Endothelial cell of umbilical vein (primary cell): ENCODE results near the gene THSD4. TPM values are rescaled to one million over a fixed set of nuclear protein-coding genes. Genes with fewer than 3 reads are reported as not detected.

Experiments
- BruUV-seq: library from RNA; stranded (reverse); fragments of 400-500 nt; replicated peaks from 2 replicates; lab custom pipeline; 2021; lab: Mats Ljungman, UMichigan
- CTCF ChIA-PET: fragments of 300-600, 350-600 bp; sonication (Branson Sonifier 250); formaldehyde crosslinking; loops from one replicate; lab custom pipeline; 2021; ENCODE audit warnings: antibody characterized with exemption, inconsistent platforms; lab: Charles Lee
- POLR2A ChIA-PET: fragments of 300-600, 350-600 bp; sonication (Branson Sonifier 250); formaldehyde crosslinking; loops from one replicate; lab custom pipeline; 2021; ENCODE audit warnings: antibody characterized with exemption, inconsistent platforms; lab: Charles Lee
- DNase-seq: peaks from one replicate; pipeline ENCODE4 v3.0.0-alpha.2; 2011; ENCODE audit warnings: low read depth, low spot score
- FAIRE-seq: peaks from 2 replicates; lab custom pipeline; 2011; peaks lifted over from hg19 to GRCh38; lab: Jason Lieb, UNC
- H2AFZ ChIP-seq: 2 replicates; pipeline ENCODE4 v1.6.0; 2012; ENCODE audit warnings: low read depth, low read length, control low read depth, inconsistent platforms
- H3K27ac ChIP-seq: 2 replicates; pipeline ENCODE4 v1.5.1; 2011; ENCODE audit warnings: low read depth, mild to moderate bottlenecking, control low read depth, low read length, moderate library complexity; ENCODE audit not compliant: insufficient read depth
- H3K27me3 ChIP-seq, 2 experiments: 2 replicates each; pipeline versions ENCODE4 v1.6.0 to v1.6.1; 2011; ENCODE audit warnings: low read length in 2 of 2, mixed read lengths in 1 of 2; ENCODE audit not compliant: control insufficient read depth in 2 of 2, insufficient read depth in 2 of 2
- H3K36me3 ChIP-seq, 2 experiments: 2 replicates in 1 of 2; 3 replicates in 1 of 2; pipeline ENCODE4 v1.5.1; 2011; ENCODE audit warnings: low read length in 2 of 2, mild to moderate bottlenecking in 1 of 2, moderate library complexity in 1 of 2; ENCODE audit not compliant: control insufficient read depth in 2 of 2, insufficient read depth in 2 of 2; ENCODE audit errors: extremely low read depth in 1 of 2
- H3K4me1 ChIP-seq: 3 replicates; pipeline ENCODE4 v1.5.1; 2011; ENCODE audit warnings: mild to moderate bottlenecking, low read length; ENCODE audit not compliant: control insufficient read depth, insufficient read depth; ENCODE audit errors: extremely low read depth
- H3K4me2 ChIP-seq: 2 replicates; pipeline ENCODE4 v1.6.1; 2011; ENCODE audit warnings: low read length, control low read depth, mixed read lengths; ENCODE audit not compliant: insufficient read depth
- H3K4me3 ChIP-seq, 3 experiments: fragments of 200-600 bp in 1 of 3; sonication (generic), shearing (Covaris generic) in 1 of 3; replicated peaks in 1 of 3; 2 replicates each; pipeline ENCODE4 v1.5.1; 2011 to 2016; ENCODE audit warnings: control low read depth in 3 of 3, low read length in 3 of 3, mild to moderate bottlenecking in 2 of 3, inconsistent platforms in 1 of 3, low read depth in 1 of 3, moderate library complexity in 1 of 3; ENCODE audit not compliant: insufficient read depth in 1 of 3
- H3K79me2 ChIP-seq: 2 replicates; pipeline ENCODE4 v1.6.0; 2012; ENCODE audit warnings: low read length, inconsistent platforms; ENCODE audit not compliant: control insufficient read depth, insufficient read depth
- H3K9ac ChIP-seq: replicated peaks from 2 replicates; pipeline ENCODE3; 2011; ENCODE audit warnings: low read length, control low read depth; ENCODE audit not compliant: insufficient read depth; ENCODE audit errors: extremely low read depth
- H3K9me1 ChIP-seq: replicated peaks from 3 replicates; pipeline ENCODE4 v1.6.0; 2011; ENCODE audit warnings: mild to moderate bottlenecking, low read length; ENCODE audit not compliant: control insufficient read depth, insufficient read depth; ENCODE audit errors: extremely low read depth
- H3K9me3 ChIP-seq: replicated peaks from 2 replicates; pipeline ENCODE4 v1.5.1; 2012; ENCODE audit warnings: low read length, inconsistent platforms; ENCODE audit not compliant: control insufficient read depth, insufficient read depth
- H4K20me1 ChIP-seq: replicated peaks from 2 replicates; pipeline ENCODE3; 2011; ENCODE audit warnings: mild to moderate bottlenecking, low read length; ENCODE audit not compliant: control insufficient read depth, insufficient read depth; ENCODE audit errors: extremely low read depth
- CTCF ChIP-seq, 2 donors: IDR thresholded peaks; 1 replicate in 1 of 2; 2 replicates in 1 of 2; pipeline ENCODE4 v1.5.1; 2011; ENCODE audit warnings: low read length in 2 of 2, mild to moderate bottlenecking in 2 of 2, moderate library complexity in 2 of 2, control low read depth in 1 of 2, inconsistent platforms in 1 of 2, low read depth in 1 of 2; ENCODE audit not compliant: insufficient read depth in 1 of 2; ENCODE audit errors: extremely low read depth in 1 of 2
- EZH2 ChIP-seq: IDR thresholded peaks from 2 replicates; pipeline ENCODE4 v1.6.1; 2012; ENCODE audit warnings: borderline replicate concordance, low read depth, mild to moderate bottlenecking, moderate library complexity, low read length, inconsistent platforms; ENCODE audit not compliant: severe bottlenecking
- FOS ChIP-seq: IDR thresholded peaks from 2 replicates; pipeline ENCODE4 v1.6.1; 2011; ENCODE audit warnings: mild to moderate bottlenecking, low read length, moderate library complexity, borderline replicate concordance; ENCODE audit not compliant: insufficient read depth
- GATA2 ChIP-seq: IDR thresholded peaks from 2 replicates; pipeline ENCODE4 v1.7.0; 2011; ENCODE audit warnings: low read depth, mild to moderate bottlenecking, moderate library complexity, mixed read lengths, low read length; ENCODE audit not compliant: insufficient read length, insufficient read depth
- JUN ChIP-seq: IDR thresholded peaks from 2 replicates; pipeline ENCODE4 v1.6.1; 2011; ENCODE audit warnings: borderline replicate concordance, low read depth; ENCODE audit not compliant: insufficient read length, insufficient read depth
- MYC ChIP-seq: IDR thresholded peaks from one replicate; pipeline ENCODE4 v1.6.1; 2011; ENCODE audit warnings: mild to moderate bottlenecking, low read depth, low read length
- POLR2A ChIP-seq: IDR thresholded peaks from 2 replicates; pipeline ENCODE4 v1.6.1; 2012; ENCODE audit warnings: low read depth, mild to moderate bottlenecking, control low read depth, low read length
- POLR2AphosphoS5 ChIP-seq: IDR thresholded peaks from 2 replicates; pipeline ENCODE4 v1.6.1; 2012; ENCODE audit warnings: low read depth, mild to moderate bottlenecking, control low read depth, low read length, moderate library complexity; ENCODE audit not compliant: insufficient read depth
- dilution Hi-C: fragments of 300-500 bp; cut with MboI; formaldehyde crosslinking; loops from one replicate; pipeline ENCODE4 v1.15.0; 2019; ENCODE audit warnings: low sequenced_read_pairs; ENCODE audit not compliant: extremely low pct_ligation_motif_present
- intact Hi-C: fragments of 100-400 bp; cut with micrococcal nuclease; formaldehyde crosslinking; loops from one replicate; pipeline ENCODE4 v1.10.0; 2022
- polyA plus RNA-seq, 4 experiments: library from polyadenylated mRNA; depleted of rRNA in 3 of 4; stranded (reverse) in 3 of 4; unstranded in 1 of 4; fragments of >200 nt; gene quantifications; 2 replicates each; pipeline versions ENCODE4 v1.2.1 to v1.2.3, GENCODE V29; 2011 to 2012; ENCODE audit warnings: missing spikeins in 1 of 4
- total RNA-seq: library from RNA; stranded (reverse); gene quantifications from 2 replicates; pipeline ENCODE4 v1.2.3, GENCODE V29; 2021
- TF ChIP-seq, protein P1 (sequence below): IDR thresholded peaks from 2 replicates; pipeline ENCODE4 v1.6.1; 2011; ENCODE audit not compliant: insufficient read depth, insufficient read length

The THSD4 gene
- total and polyA plus RNA-seq, 2 donors (not counting 3 experiments of a cell fraction or from before 2014, with no cell fraction given), result 9.9 to 25.4 TPM

GRCh38 chr15:71572452-71573053 lies 457.3 kb downstream of the THSD4 start:
- no peak for TF ChIP-seq MYC
- TF ChIP-seq CTCF (IDR thresholded peaks at IDR 0.05; ENCODE audit: extremely low read depth in 1 of 2, insufficient read depth in 1 of 2, low read depth in 1 of 2, low read length in 2 of 2), result peak in 1 of 2 donors; percentile 16
- TF ChIP-seq, protein P1, sequence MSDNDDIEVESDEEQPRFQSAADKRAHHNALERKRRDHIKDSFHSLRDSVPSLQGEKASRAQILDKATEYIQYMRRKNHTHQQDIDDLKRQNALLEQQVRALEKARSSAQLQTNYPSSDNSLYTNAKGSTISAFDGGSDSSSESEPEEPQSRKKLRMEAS, result no peak
- TF ChIP-seq POLR2AphosphoS5, result no peak
- no peak for TF ChIP-seq POLR2A
- no peak for TF ChIP-seq JUN
- TF ChIP-seq GATA2, result peak; percentile 10
- no peak for TF ChIP-seq EZH2
- TF ChIP-seq FOS, result peak; percentile 67
- no peaks in the 10 kb centered on the region for H3K36me3 ChIP-seq
- H3K9me3 ChIP-seq, result no peaks in the 10 kb centered on the region
- no peaks in the 10 kb centered on the region for H3K79me2 ChIP-seq
- peak; percentile 50 for DNase-seq
- H3K27ac ChIP-seq, result no peak overlapping the region
- FAIRE-seq, result peak; percentile 76
- H3K9ac ChIP-seq, result no peak overlapping the region
- no peaks in the 10 kb centered on the region for H3K27me3 ChIP-seq
- dilution Hi-C loops, result no loop called here
- peaks cover 12% of the 10 kb centered on the region for H3K4me1 ChIP-seq
- H3K4me2 ChIP-seq, result peak overlapping the region; percentile 38
- H2AFZ ChIP-seq, result no peak overlapping the region
- H3K9me1 ChIP-seq, result no peaks in the 10 kb centered on the region
- no peak overlapping the region for H3K4me3 ChIP-seq
- intact Hi-C loops, result loop anchor here (5.0 kb wide), 1 partner anchor 230 kb away; no protein-coding TSS in a partner anchor
- no peaks in the 10 kb centered on the region for H4K20me1 ChIP-seq
- no TSS peak for BruUV-seq
- POLR2A ChIA-PET, result no interaction called here
- CTCF ChIA-PET, result interaction anchor here (0.8 to 3.3 kb wide), 14 partner anchors 12 to 584 kb away, joined by 3 to 16 read pairs (median 4); no protein-coding TSS in a partner anchor
